ENCODE measurements around the gene PLAAT4. TPM values are rescaled to one million over a fixed set of nuclear protein-coding genes. Genes with fewer than 3 reads are reported as not detected.
A peak's percentile ranks its signal among the peaks of the same experiment; 100 is the strongest.
"Not testable (repeated sequence)": the region's sequence is repeated elsewhere in the genome, so short reads cannot be mapped to it uniquely, and the experiment has no call there.

Gene PLAAT4
- total RNA-seq, 2 experiments from 2014 or later: 1.3 to 6.8 TPM

GRCh38 chr11:63535734-63536133 is 874 bp upstream of the PLAAT4 start:
- CTCF ChIA-PET (ENCODE audit: unreplicated experiment): no interaction called here
- no peak overlapping the region for H3K4me3 ChIP-seq (ENCODE audit: low read depth, low read length, poor library complexity, severe bottlenecking)
- intact Hi-C loops (cut with micrococcal nuclease; ENCODE audit: unreplicated experiment): no loop called here

GRCh38 chr11:63537293-63538101 is 889 bp downstream of the PLAAT4 start:
- DNase-seq (ENCODE audit: low spot score): no peak
- no peaks in the 10 kb centered on the region for H3K9me3 ChIP-seq (ENCODE audit: low read length)
- no TSS peak for BruUV-seq (replicated peaks)
- ChIA-PET CTCF (ENCODE audit: unreplicated experiment) (interaction anchor here (0.6 kb wide), 1 partner anchor 906 kb away, joined by 3 read pairs; no protein-coding TSS in a partner anchor), POLR2A (interaction anchor here (0.5 to 0.9 kb wide), 2 partner anchors 8 to 16 kb away, joined by 3 to 10 read pairs; no protein-coding TSS in a partner anchor)
- intact Hi-C loops (cut with micrococcal nuclease; ENCODE audit: unreplicated experiment): no loop called here
- peaks cover 17% of the 10 kb centered on the region for H3K4me1 ChIP-seq (ENCODE audit: insufficient read depth, low read length, poor library complexity, severe bottlenecking)
- H3K9me2 ChIP-seq (ENCODE audit: insufficient read depth, low read length): no peaks in the 10 kb centered on the region
- H3K79me2 ChIP-seq (ENCODE audit: insufficient read depth, low read depth, low read length): no peaks in the 10 kb centered on the region
- H3K4me2 ChIP-seq (ENCODE audit: low read length): peak overlapping the region; percentile 77
- no peak overlapping the region for H3K27ac ChIP-seq (ENCODE audit: low read depth, low read length, poor library complexity, severe bottlenecking)
- no peaks in the 10 kb centered on the region for H4K20me1 ChIP-seq (ENCODE audit: insufficient read depth, low read length)
- TF ChIP-seq CTCF (conservative IDR thresholded peaks at IDR 0.05; ENCODE audit: low read length) (0 out of 2 replicates have a peak, but pooled peaks have one; percentile 13), EZH2phosphoT487 (IDR thresholded peaks at IDR 0.05; ENCODE audit: borderline replicate concordance, low read depth, low read length) (no peak)
- H3K36me3 ChIP-seq (ENCODE audit: insufficient read depth, low read length): no peaks in the 10 kb centered on the region
- H3K4me3 ChIP-seq (ENCODE audit: low read depth, low read length, poor library complexity, severe bottlenecking): peak overlapping the region; percentile 49
- peak overlapping the region; percentile 98 for H2AFZ ChIP-seq (ENCODE audit: low read length)

More at GRCh38 chr11:63535734-63536133, 874 bp upstream of the PLAAT4 start:
- POLR2A ChIA-PET: no interaction called here
- H3K27ac ChIP-seq (ENCODE audit: low read depth, low read length, poor library complexity, severe bottlenecking): no peak overlapping the region
- peaks cover 21% of the 10 kb centered on the region for H3K4me1 ChIP-seq (ENCODE audit: insufficient read depth, low read length, poor library complexity, severe bottlenecking)
- no peak overlapping the region for H3K4me2 ChIP-seq (ENCODE audit: low read length)
- no peak for DNase-seq (ENCODE audit: low spot score)
- H3K9me2 ChIP-seq (ENCODE audit: insufficient read depth, low read length): no peaks in the 10 kb centered on the region
- H2AFZ ChIP-seq (ENCODE audit: low read length): 0 out of 2 replicates have a peak overlapping the region, but pooled peaks have one; percentile 23
- no peaks in the 10 kb centered on the region for H3K9me3 ChIP-seq (ENCODE audit: low read length)
- BruUV-seq (replicated peaks): no TSS peak
- H3K79me2 ChIP-seq (ENCODE audit: insufficient read depth, low read depth, low read length): no peaks in the 10 kb centered on the region
- H3K36me3 ChIP-seq (ENCODE audit: insufficient read depth, low read length): no peaks in the 10 kb centered on the region
- no peak for TF ChIP-seq EZH2phosphoT487 (IDR thresholded peaks at IDR 0.05; ENCODE audit: borderline replicate concordance, low read depth, low read length)
- no peak for TF ChIP-seq CTCF (conservative IDR thresholded peaks at IDR 0.05; ENCODE audit: low read length)
- H4K20me1 ChIP-seq (ENCODE audit: insufficient read depth, low read length): no peaks in the 10 kb centered on the region

GRCh38 chr11:63542506-63542905 is 5.9 kb downstream of the PLAAT4 start:
- H3K9me3 ChIP-seq (ENCODE audit: low read length); BruUV-seq (replicated peaks); H3K4me2 ChIP-seq (ENCODE audit: low read length); H3K79me2 ChIP-seq (ENCODE audit: insufficient read depth, low read depth, low read length); H3K9me2 ChIP-seq (ENCODE audit: insufficient read depth, low read length); CTCF ChIA-PET (ENCODE audit: unreplicated experiment); H2AFZ ChIP-seq (ENCODE audit: low read length); H3K4me3 ChIP-seq (ENCODE audit: low read depth, low read length, poor library complexity, severe bottlenecking); POLR2A ChIA-PET; DNase-seq (ENCODE audit: low spot score); H3K36me3 ChIP-seq (ENCODE audit: insufficient read depth, low read length); intact Hi-C loops (cut with micrococcal nuclease; ENCODE audit: unreplicated experiment); H3K27ac ChIP-seq (ENCODE audit: low read depth, low read length, poor library complexity, severe bottlenecking); H4K20me1 ChIP-seq (ENCODE audit: insufficient read depth, low read length): not testable (repeated sequence)
- H3K4me1 ChIP-seq (ENCODE audit: insufficient read depth, low read length, poor library complexity, severe bottlenecking): peaks cover 14% of the 10 kb centered on the region

Measured in OCI-LY7 (cell line).